ENCODE results near the gene ARRDC4. TPM values are rescaled to one million over a fixed set of nuclear protein-coding genes. Genes with fewer than 3 reads are reported as not detected.

ARRDC4 gene
- total and polyA plus RNA-seq, 2 of the 8 experiments (the other 6 are each of a cell fraction or from before 2014, with no cell fraction given) = 3.5 to 3.8 TPM

- Histone ChIP-seq H3K14ac (ENCODE audit: insufficient read length) (no peak overlapping the region), H3K9me3 (ENCODE audit: insufficient read depth in 2 of 2, low read depth in 1 of 2, low read length in 1 of 2) (no peaks in the 10 kb centered on the region), H4K8ac (ENCODE audit: extremely low read depth, insufficient read depth, low read length) (no peak overlapping the region), H2AK5ac (ENCODE audit: low read depth, low read length) (no peak overlapping the region), H3K4me2 (ENCODE audit: insufficient read depth in 1 of 2, low read depth in 2 of 2, low read length in 2 of 2) (no peak overlapping the region), H2BK20ac (ENCODE audit: low read length) (no peak overlapping the region), H2BK15ac (ENCODE audit: low read length) (no peak overlapping the region), H3K79me2 (ENCODE audit: control insufficient read depth in 1 of 2, insufficient read depth in 2 of 2, low read length in 2 of 2) (no peaks in the 10 kb centered on the region), H3K23me2 (ENCODE audit: low read depth, low read length) (no peaks in the 10 kb centered on the region), H3K9ac (replicated peaks in 1 of 4; ENCODE audit: extremely low read depth in 1 of 4, low read depth in 3 of 4, low read length in 3 of 4) (no peak overlapping the region), H3K27ac (ENCODE audit: low read depth, low read length) (no peak overlapping the region), H2BK120ac (replicated peaks; ENCODE audit: low read depth, low read length) (no peak overlapping the region), H2BK5ac (ENCODE audit: low read depth, low read length) (no peak overlapping the region), H3K79me1 (ENCODE audit: low read depth, low read length) (no peaks in the 10 kb centered on the region), H4K20me1 (replicated peaks in 1 of 2; ENCODE audit: control insufficient read depth in 1 of 2, insufficient read depth in 2 of 2, low read length in 2 of 2) (no peaks in the 10 kb centered on the region), H3K36me3 (ENCODE audit: control insufficient read depth in 2 of 4, insufficient read depth in 4 of 4, low read length in 3 of 4) (peaks cover 0 to under 1% (median 0%) of the 10 kb centered on the region in 4 experiments; a peak in 1 of 8 replicates), H3K4me3 (ENCODE audit: extremely low read depth in 1 of 4, insufficient read depth in 2 of 4, low read depth in 3 of 4, low read length in 4 of 4) (no peak overlapping the region), H3K4me1 (replicated peaks in 1 of 4; ENCODE audit: control insufficient read depth in 3 of 4, insufficient read depth in 4 of 4, low read length in 3 of 4) (no peaks in the 10 kb centered on the region), H3K56ac (replicated peaks; ENCODE audit: insufficient read length, low read depth, low read length) (no peak overlapping the region), H3K23ac (ENCODE audit: insufficient read length) (no peak overlapping the region), H4K5ac (ENCODE audit: insufficient read length, low read depth, low read length) (no peak overlapping the region), H3K4ac (replicated peaks; ENCODE audit: insufficient read length, low read depth, low read length) (no peak overlapping the region), H2BK12ac (ENCODE audit: low read depth, low read length) (no peak overlapping the region), H3K27me3 (replicated peaks in 1 of 4; ENCODE audit: control insufficient read depth in 3 of 4, extremely low read depth in 1 of 4, insufficient read depth in 3 of 4, low read length in 3 of 4) (no peaks in the 10 kb centered on the region), H3K18ac (ENCODE audit: extremely low read depth, low read length) (no peak overlapping the region), H4K91ac (replicated peaks; ENCODE audit: insufficient read length, low read length) (no peak overlapping the region), H2AFZ (ENCODE audit: low read length) (peak overlapping the region; percentile 42; the same call in 1 of the 2 replicates)
- DNase-seq (ENCODE audit: low read depth in 1 of 2, low spot score in 2 of 2) (no peak), FAIRE-seq (no peak)
- 83% methylated on average over 8 of the region's 8 CpGs; no CpG with 5 or more reads in 1 of the 2 experiments for WGBS, 2 experiments (ENCODE audit: extremely low coverage in 1 of 2, insufficient coverage in 1 of 2, insufficient read length in 1 of 2, insufficient replicate concordance in 2 of 2, low coverage in 1 of 2, low lambda C conversion rate in 2 of 2, missing lambda C conversion rate in 1 of 2)
- POLR2A ChIA-PET (ENCODE audit: partially characterized antibody) = no interaction called here
- CTCF ChIA-PET (ENCODE audit: partially characterized antibody) = interaction anchor here (0.9 to 2.7 kb wide), 5 partner anchors 19 to 164 kb away, joined by 3 to 14 read pairs (median 6); no protein-coding TSS in a partner anchor
- TF ChIP-seq BRCA1 (IDR thresholded peaks at IDR 0.05; ENCODE audit: low read depth, low read length) (no peak), NANOG (IDR thresholded peaks at IDR 0.05; ENCODE audit: insufficient read depth, low read depth, low read length, poor library complexity, severe bottlenecking) (no peak), SUZ12 (IDR thresholded peaks at IDR 0.05; ENCODE audit: low read length) (no peak), MAFK (IDR thresholded peaks at IDR 0.05; ENCODE audit: low read depth, low read length) (no peak), POU5F1 (IDR thresholded peaks at IDR 0.05; ENCODE audit: low read depth, low read length) (no peak), E2F6 (IDR thresholded peaks at IDR 0.05) (no peak), ZNF274 (IDR thresholded peaks at IDR 0.05; ENCODE audit: borderline replicate concordance, extremely low read depth, low read length) (no peak), NRF1 (IDR thresholded peaks at IDR 0.05; ENCODE audit: low read depth, low read length) (no peak), TCF12 (IDR thresholded peaks at IDR 0.05; ENCODE audit: low read depth, low read length) (no peak), ASH2L (IDR thresholded peaks at IDR 0.05; ENCODE audit: low read length) (no peak), CBX5 (IDR thresholded peaks at IDR 0.05; ENCODE audit: low read depth, low read length) (no peak), EGR1 (IDR thresholded peaks at IDR 0.05; ENCODE audit: borderline replicate concordance, low read depth, low read length) (no peak)
These were observed 17.2 kb downstream of the ARRDC4 start for GRCh38 chr15:97977734-97978133.

Data from H1 (cell line).